Mesendoderm (in vitro differentiated cells): Measurements from ENCODE around the gene KRT12.

Experiments used
- DNase-seq: peaks from one replicate; pipeline ENCODE4 v3.0.0; 2013
- H2AK5ac ChIP-seq: 2 replicates; pipeline ENCODE4 v1.6.1; 2013; ENCODE audit warnings: low read length, inconsistent platforms
- H2BK120ac ChIP-seq: 2 replicates; pipeline ENCODE4 v1.6.1; 2013; ENCODE audit warnings: low read depth, mild to moderate bottlenecking, low read length, moderate library complexity, mixed read lengths
- H2BK15ac ChIP-seq: replicated peaks from 2 replicates; pipeline ENCODE4 v1.6.1; 2013; ENCODE audit warnings: low read depth, mild to moderate bottlenecking, moderate library complexity
- H2BK5ac ChIP-seq: 2 replicates; pipeline ENCODE4 v1.6.1; 2013; ENCODE audit warnings: low read length, inconsistent platforms
- H3K18ac ChIP-seq: 2 replicates; pipeline ENCODE4 v1.6.1; 2013; ENCODE audit warnings: mild to moderate bottlenecking, low read length, mixed read lengths
- H3K23ac ChIP-seq: one replicate; pipeline ENCODE4 v1.6.1; 2013; ENCODE audit warnings: low read length
- H3K27ac ChIP-seq: 2 replicates; pipeline ENCODE4 v1.5.1; 2013; ENCODE audit warnings: low read depth, mild to moderate bottlenecking, inconsistent platforms, low read length, moderate library complexity
- H3K27me3 ChIP-seq: 2 replicates; pipeline ENCODE4 v1.6.1; 2013; ENCODE audit warnings: low read length, control low read depth, mild to moderate bottlenecking, inconsistent platforms; ENCODE audit not compliant: insufficient read depth, poor library complexity
- H3K36me3 ChIP-seq: 2 replicates; pipeline ENCODE4 v1.6.1; 2013; ENCODE audit warnings: low read length, inconsistent platforms; ENCODE audit not compliant: control insufficient read depth, insufficient read depth
- H3K4ac ChIP-seq: one replicate; pipeline ENCODE4 v1.6.1; 2013; ENCODE audit warnings: low read depth, mild to moderate bottlenecking, low read length, moderate library complexity
- H3K4me1 ChIP-seq: 2 replicates; pipeline ENCODE4 v1.6.1; 2013; ENCODE audit warnings: low read depth, low read length, inconsistent platforms; ENCODE audit not compliant: control insufficient read depth
- H3K4me2 ChIP-seq: 2 replicates; pipeline ENCODE4 v1.6.1; 2013; ENCODE audit warnings: low read length
- H3K4me3 ChIP-seq: 2 replicates; pipeline ENCODE4 v1.5.1; 2013; ENCODE audit warnings: mild to moderate bottlenecking, low read length
- H3K56ac ChIP-seq: one replicate; pipeline ENCODE4 v1.6.1; 2013; ENCODE audit warnings: low read length
- H3K79me1 ChIP-seq: 2 replicates; pipeline ENCODE4 v1.6.1; 2013; ENCODE audit warnings: low read length, inconsistent platforms
- H3K79me2 ChIP-seq: 2 replicates; pipeline ENCODE4 v1.6.1; 2013; ENCODE audit warnings: mild to moderate bottlenecking, low read length; ENCODE audit not compliant: control insufficient read depth, insufficient read depth
- H3K9ac ChIP-seq: 2 replicates; pipeline ENCODE4 v1.6.1; 2013; ENCODE audit warnings: low read length, inconsistent platforms
- H4K5ac ChIP-seq: one replicate; pipeline ENCODE4 v1.6.1; 2013; ENCODE audit warnings: low read length
- H4K8ac ChIP-seq: one replicate; pipeline ENCODE4 v1.6.1; 2013; ENCODE audit warnings: low read depth, mild to moderate bottlenecking, control low read depth, low read length, moderate library complexity
- WGBS: extraction: QIAGEN DNeasy Blood & Tissue Kit; methylation state at CpG from one replicate; pipeline ENCODE4 v1.1.7; 2013; ENCODE audit warnings: low lambda C conversion rate, missing lambda C conversion rate; ENCODE audit not compliant: insufficient coverage; ENCODE audit errors: extremely low coverage; 5-methylcytosine and 5-hydroxymethylcytosine counted together

The KRT12 gene

GRCh38 chr17:40883031-40883430, 16.0 kb upstream of the KRT12 start:
- Histone ChIP-seq H2BK15ac (no peak overlapping the region), H3K9ac (no peak overlapping the region), H2BK120ac (no peak overlapping the region), H3K27me3 (no peaks in the 10 kb centered on the region), H3K56ac (no peak overlapping the region), H3K79me2 (no peaks in the 10 kb centered on the region), H3K79me1 (no peaks in the 10 kb centered on the region), H4K8ac (no peak overlapping the region), H2BK5ac (no peak overlapping the region), H3K18ac (no peak overlapping the region), H3K36me3 (no peaks in the 10 kb centered on the region), H3K4me1 (no peaks in the 10 kb centered on the region), H3K4me2 (no peak overlapping the region), H3K4ac (no peak overlapping the region), H3K27ac (no peak overlapping the region), H3K4me3 (no peak overlapping the region), H2AK5ac (no peak overlapping the region), H3K23ac (no peak overlapping the region), H4K5ac (no peak overlapping the region)
- DNase-seq = no peak
- WGBS = no CpG with 5 or more reads among the region's 1 CpG

GRCh38 chr17:40879026-40879425, 12.0 kb upstream of the KRT12 start:
- WGBS = no CpG with 5 or more reads among the region's 1 CpG
- Histone ChIP-seq H3K18ac (no peak overlapping the region), H3K27ac (no peak overlapping the region), H3K56ac (no peak overlapping the region), H3K23ac (no peak overlapping the region), H3K36me3 (no peaks in the 10 kb centered on the region), H3K27me3 (no peaks in the 10 kb centered on the region), H2AK5ac (no peak overlapping the region), H3K4me2 (no peak overlapping the region), H2BK15ac (no peak overlapping the region), H2BK120ac (no peak overlapping the region), H3K4ac (no peak overlapping the region), H4K5ac (no peak overlapping the region), H3K79me2 (no peaks in the 10 kb centered on the region), H3K9ac (no peak overlapping the region), H2BK5ac (no peak overlapping the region), H3K79me1 (no peaks in the 10 kb centered on the region), H4K8ac (no peak overlapping the region), H3K4me3 (no peak overlapping the region), H3K4me1 (no peaks in the 10 kb centered on the region)
- DNase-seq = no peak

GRCh38 chr17:40878044-40878443, 11.0 kb upstream of the KRT12 start:
- Histone ChIP-seq H3K9ac (no peak overlapping the region), H3K27me3 (no peaks in the 10 kb centered on the region), H3K56ac (no peak overlapping the region), H4K8ac (no peak overlapping the region), H2BK5ac (no peak overlapping the region), H3K79me1 (no peaks in the 10 kb centered on the region), H3K79me2 (no peaks in the 10 kb centered on the region), H2AK5ac (no peak overlapping the region), H3K18ac (no peak overlapping the region), H3K23ac (no peak overlapping the region), H3K4me3 (no peak overlapping the region), H3K4me1 (no peaks in the 10 kb centered on the region), H4K5ac (no peak overlapping the region), H3K4me2 (no peak overlapping the region), H2BK120ac (no peak overlapping the region), H3K36me3 (no peaks in the 10 kb centered on the region), H3K4ac (no peak overlapping the region), H3K27ac (no peak overlapping the region), H2BK15ac (no peak overlapping the region)
- no peak for DNase-seq
- no CpG with 5 or more reads among the region's 9 CpGs for WGBS

GRCh38 chr17:40873801-40874200, 6.8 kb upstream of the KRT12 start:
- H4K5ac ChIP-seq = no peak overlapping the region
- no peaks in the 10 kb centered on the region for H3K36me3 ChIP-seq
- no CpG with 5 or more reads among the region's 1 CpG for WGBS
- no peak for DNase-seq
- no peak overlapping the region for H4K8ac ChIP-seq
- H3K23ac ChIP-seq = no peak overlapping the region
- no peak overlapping the region for H3K4me2 ChIP-seq
- H2BK5ac ChIP-seq = no peak overlapping the region
- H2BK120ac ChIP-seq = no peak overlapping the region
- H3K4ac ChIP-seq = no peak overlapping the region
- H3K9ac ChIP-seq = no peak overlapping the region
- H3K56ac ChIP-seq = no peak overlapping the region
- H3K18ac ChIP-seq = no peak overlapping the region
- H3K4me3 ChIP-seq = no peak overlapping the region
- no peaks in the 10 kb centered on the region for H3K79me1 ChIP-seq
- no peak overlapping the region for H2AK5ac ChIP-seq
- no peak overlapping the region for H2BK15ac ChIP-seq
- H3K4me1 ChIP-seq = no peaks in the 10 kb centered on the region
- H3K27ac ChIP-seq = no peak overlapping the region
- H3K27me3 ChIP-seq = no peaks in the 10 kb centered on the region
- H3K79me2 ChIP-seq = no peaks in the 10 kb centered on the region

- DNase-seq = no peak
- H3K79me1 ChIP-seq = no peaks in the 10 kb centered on the region
- H3K9ac ChIP-seq = no peak overlapping the region
Observed at GRCh38 chr17:40873255-40873654, 6.2 kb upstream of the KRT12 start.

GRCh38 chr17:40872416-40872815, 5.4 kb upstream of the KRT12 start:
- Histone ChIP-seq H3K79me1 (no peaks in the 10 kb centered on the region), H3K56ac (no peak overlapping the region), H3K4me3 (no peak overlapping the region), H2BK120ac (no peak overlapping the region), H3K4me1 (no peaks in the 10 kb centered on the region), H3K18ac (no peak overlapping the region), H3K23ac (no peak overlapping the region), H3K9ac (no peak overlapping the region), H2AK5ac (no peak overlapping the region), H3K4ac (no peak overlapping the region), H3K4me2 (no peak overlapping the region), H2BK15ac (no peak overlapping the region), H3K27me3 (no peaks in the 10 kb centered on the region), H3K27ac (no peak overlapping the region), H4K5ac (no peak overlapping the region), H3K36me3 (no peaks in the 10 kb centered on the region), H4K8ac (no peak overlapping the region), H2BK5ac (no peak overlapping the region), H3K79me2 (no peaks in the 10 kb centered on the region)
- no peak for DNase-seq

More at GRCh38 chr17:40873255-40873654, 6.2 kb upstream of the KRT12 start:
- Histone ChIP-seq H3K4me1 (no peaks in the 10 kb centered on the region), H3K4me2 (no peak overlapping the region), H3K27me3 (no peaks in the 10 kb centered on the region), H2BK120ac (no peak overlapping the region), H2BK5ac (no peak overlapping the region), H3K4me3 (no peak overlapping the region), H3K27ac (no peak overlapping the region), H3K36me3 (no peaks in the 10 kb centered on the region), H4K8ac (no peak overlapping the region), H3K56ac (no peak overlapping the region), H4K5ac (no peak overlapping the region), H3K18ac (no peak overlapping the region), H3K79me2 (no peaks in the 10 kb centered on the region), H3K4ac (no peak overlapping the region), H2BK15ac (no peak overlapping the region), H3K23ac (no peak overlapping the region), H2AK5ac (no peak overlapping the region)
